Measurements from ENCODE around the gene ISOC1.
A peak's percentile ranks its signal among the peaks of the same experiment; 100 is the strongest.

The ISOC1 gene

DNA sequence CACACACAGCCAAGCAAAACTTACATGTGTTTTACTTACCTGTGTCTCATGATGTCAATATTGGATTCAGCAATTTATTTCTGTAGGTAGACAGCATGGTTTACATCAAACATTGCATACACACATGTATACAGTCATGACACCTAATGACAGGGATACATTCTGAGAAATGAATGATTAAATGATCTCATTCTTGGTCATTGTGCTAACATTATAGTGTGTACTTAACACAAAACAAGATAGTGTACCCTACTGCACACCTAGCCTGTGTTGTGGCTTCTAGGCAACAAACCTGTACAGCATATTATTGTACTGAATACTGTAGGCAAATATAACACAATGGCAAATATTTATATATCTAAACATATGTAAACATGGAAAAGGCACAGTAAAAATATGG lies 28.0 kb downstream of the ISOC1 start:
- TF ChIP-seq EZH2 (IDR thresholded peaks at IDR 0.05; ENCODE audit: borderline replicate concordance, low read depth, low read length, severe bottlenecking) = no peak
- TF ChIP-seq, protein P1, sequence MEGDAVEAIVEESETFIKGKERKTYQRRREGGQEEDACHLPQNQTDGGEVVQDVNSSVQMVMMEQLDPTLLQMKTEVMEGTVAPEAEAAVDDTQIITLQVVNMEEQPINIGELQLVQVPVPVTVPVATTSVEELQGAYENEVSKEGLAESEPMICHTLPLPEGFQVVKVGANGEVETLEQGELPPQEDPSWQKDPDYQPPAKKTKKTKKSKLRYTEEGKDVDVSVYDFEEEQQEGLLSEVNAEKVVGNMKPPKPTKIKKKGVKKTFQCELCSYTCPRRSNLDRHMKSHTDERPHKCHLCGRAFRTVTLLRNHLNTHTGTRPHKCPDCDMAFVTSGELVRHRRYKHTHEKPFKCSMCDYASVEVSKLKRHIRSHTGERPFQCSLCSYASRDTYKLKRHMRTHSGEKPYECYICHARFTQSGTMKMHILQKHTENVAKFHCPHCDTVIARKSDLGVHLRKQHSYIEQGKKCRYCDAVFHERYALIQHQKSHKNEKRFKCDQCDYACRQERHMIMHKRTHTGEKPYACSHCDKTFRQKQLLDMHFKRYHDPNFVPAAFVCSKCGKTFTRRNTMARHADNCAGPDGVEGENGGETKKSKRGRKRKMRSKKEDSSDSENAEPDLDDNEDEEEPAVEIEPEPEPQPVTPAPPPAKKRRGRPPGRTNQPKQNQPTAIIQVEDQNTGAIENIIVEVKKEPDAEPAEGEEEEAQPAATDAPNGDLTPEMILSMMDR (IDR thresholded peaks at IDR 0.05; ENCODE audit: borderline replicate concordance, extremely low read depth, low read length, poor library complexity, severe bottlenecking) = no peak
- no peaks in the 10 kb centered on the region for H3K36me3 ChIP-seq (ENCODE audit: insufficient read depth, low read length)
- H3K27ac ChIP-seq (ENCODE audit: low read length) = no peak overlapping the region
- no peaks in the 10 kb centered on the region for H3K27me3 ChIP-seq (ENCODE audit: insufficient read depth, low read length, poor library complexity)
- no peak for DNase-seq
- no peak overlapping the region for H2AFZ ChIP-seq (ENCODE audit: low read depth, low read length)
- no peaks in the 10 kb centered on the region for H4K20me1 ChIP-seq (ENCODE audit: insufficient read depth, low read length)
- no peaks in the 10 kb centered on the region for H3K79me2 ChIP-seq (ENCODE audit: insufficient read depth, low read length)
- no peaks in the 10 kb centered on the region for H3K4me1 ChIP-seq (ENCODE audit: insufficient read depth, low read length)
- H3K9ac ChIP-seq (ENCODE audit: low read depth, low read length) = no peak overlapping the region
- no peak overlapping the region for H3K4me2 ChIP-seq (ENCODE audit: insufficient read depth, low read length)
- no peak overlapping the region for H3K4me3 ChIP-seq (ENCODE audit: low read depth in 1 of 2, low read length in 2 of 2)
- no peaks in the 10 kb centered on the region for H3K9me3 ChIP-seq (ENCODE audit: insufficient read depth, low read length, severe bottlenecking)
- ATAC-seq (ENCODE audit: insufficient read depth, low read depth) = no peak

DNA sequence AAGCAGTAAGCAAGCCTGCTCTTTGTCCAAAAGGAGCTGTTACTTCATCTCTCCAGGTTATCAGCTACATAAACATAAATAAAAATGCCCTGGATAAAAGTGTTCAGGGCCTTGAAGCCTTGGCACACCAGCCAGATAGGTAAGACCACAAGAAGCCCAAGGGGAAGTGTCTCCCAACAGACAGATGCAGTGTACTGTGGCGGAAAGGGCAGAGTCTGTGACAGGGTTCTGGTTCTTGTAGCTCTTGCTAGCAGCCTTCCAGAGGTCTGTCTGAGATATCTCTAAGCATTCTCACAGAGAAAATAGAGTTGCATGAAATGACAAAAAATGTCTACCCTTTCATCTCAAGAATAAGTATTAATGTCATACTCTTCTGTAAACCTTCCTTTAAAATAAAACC lies 30.1 kb downstream of the ISOC1 start:
- Histone ChIP-seq H3K79me2 (ENCODE audit: insufficient read depth, low read length) (no peaks in the 10 kb centered on the region), H3K4me2 (ENCODE audit: insufficient read depth, low read length) (no peak overlapping the region), H2AFZ (ENCODE audit: low read depth, low read length) (no peak overlapping the region), H3K36me3 (ENCODE audit: insufficient read depth, low read length) (no peaks in the 10 kb centered on the region), H3K27me3 (ENCODE audit: insufficient read depth, low read length, poor library complexity) (no peaks in the 10 kb centered on the region), H4K20me1 (ENCODE audit: insufficient read depth, low read length) (no peaks in the 10 kb centered on the region), H3K4me1 (ENCODE audit: insufficient read depth, low read length) (no peaks in the 10 kb centered on the region), H3K4me3 (ENCODE audit: low read depth in 1 of 2, low read length in 2 of 2) (no peak overlapping the region), H3K9me3 (ENCODE audit: insufficient read depth, low read length, severe bottlenecking) (no peaks in the 10 kb centered on the region), H3K27ac (ENCODE audit: low read length) (no peak overlapping the region), H3K9ac (ENCODE audit: low read depth, low read length) (no peak overlapping the region)
- ATAC-seq (ENCODE audit: insufficient read depth, low read depth) = no peak
- DNase-seq = no peak
- TF ChIP-seq, protein P1 (IDR thresholded peaks at IDR 0.05; ENCODE audit: borderline replicate concordance, extremely low read depth, low read length, poor library complexity, severe bottlenecking) = no peak
- no peak for TF ChIP-seq EZH2 (IDR thresholded peaks at IDR 0.05; ENCODE audit: borderline replicate concordance, low read depth, low read length, severe bottlenecking)

DNA sequence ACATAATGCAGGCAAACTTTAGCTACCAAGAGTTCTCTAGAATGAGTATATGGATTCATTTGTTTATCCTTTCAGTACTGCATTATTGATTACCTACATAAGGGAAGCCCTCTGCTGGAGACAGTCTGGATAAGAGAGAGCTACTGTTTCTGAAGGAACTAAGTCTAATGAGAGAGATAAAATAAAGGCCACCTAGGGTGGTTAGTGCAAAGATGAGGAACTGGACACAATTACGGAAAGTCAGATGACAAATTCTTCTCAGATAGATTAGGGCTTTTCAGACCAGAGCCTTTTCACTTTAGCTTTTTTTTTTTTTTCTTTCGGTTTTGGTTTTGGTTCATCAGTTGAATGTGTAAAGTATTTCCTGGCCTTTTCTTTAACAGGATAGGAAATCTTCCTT lies 31.3 kb downstream of the ISOC1 start:
- ATAC-seq (ENCODE audit: insufficient read depth, low read depth) = peak; percentile 29; the same call in 1 of the 3 replicates
- Histone ChIP-seq H3K79me2 (ENCODE audit: insufficient read depth, low read length) (no peaks in the 10 kb centered on the region), H3K27me3 (ENCODE audit: insufficient read depth, low read length, poor library complexity) (no peaks in the 10 kb centered on the region), H3K27ac (ENCODE audit: low read length) (no peak overlapping the region), H3K4me1 (ENCODE audit: insufficient read depth, low read length) (no peaks in the 10 kb centered on the region), H3K36me3 (ENCODE audit: insufficient read depth, low read length) (no peaks in the 10 kb centered on the region), H3K9me3 (ENCODE audit: insufficient read depth, low read length, severe bottlenecking) (no peaks in the 10 kb centered on the region), H4K20me1 (ENCODE audit: insufficient read depth, low read length) (no peaks in the 10 kb centered on the region), H2AFZ (ENCODE audit: low read depth, low read length) (no peak overlapping the region), H3K4me2 (ENCODE audit: insufficient read depth, low read length) (no peak overlapping the region), H3K4me3 (ENCODE audit: low read depth in 1 of 2, low read length in 2 of 2) (no peak overlapping the region), H3K9ac (ENCODE audit: low read depth, low read length) (no peak overlapping the region)
- no peak for TF ChIP-seq EZH2 (IDR thresholded peaks at IDR 0.05; ENCODE audit: borderline replicate concordance, low read depth, low read length, severe bottlenecking)
- TF ChIP-seq, protein P1 (IDR thresholded peaks at IDR 0.05; ENCODE audit: borderline replicate concordance, extremely low read depth, low read length, poor library complexity, severe bottlenecking) = peak; percentile 7
- no peak for DNase-seq

DNA sequence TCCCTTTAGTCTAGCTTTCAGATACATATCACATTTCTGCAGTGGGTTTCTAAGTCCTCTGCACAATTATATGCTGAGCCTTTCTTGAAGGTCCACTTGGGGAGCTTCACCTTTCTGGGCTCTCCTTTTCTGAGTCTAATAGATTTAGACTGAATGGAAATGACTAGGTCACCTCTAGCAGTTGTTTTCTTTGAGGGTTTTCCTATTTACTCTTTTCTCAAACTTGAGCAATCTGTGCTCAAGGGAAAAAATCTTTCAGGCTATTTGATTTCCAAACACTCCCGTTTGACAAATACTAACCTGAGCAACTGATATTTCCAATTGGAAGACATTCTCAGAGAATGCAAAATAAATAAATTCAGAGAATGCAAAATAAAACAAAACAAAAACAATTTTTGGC lies 39.0 kb downstream of the ISOC1 start:
- Histone ChIP-seq H3K4me2 (ENCODE audit: insufficient read depth, low read length) (no peak overlapping the region), H3K4me1 (ENCODE audit: insufficient read depth, low read length) (no peaks in the 10 kb centered on the region), H3K4me3 (ENCODE audit: low read depth in 1 of 2, low read length in 2 of 2) (no peak overlapping the region), H2AFZ (ENCODE audit: low read depth, low read length) (no peak overlapping the region), H3K36me3 (ENCODE audit: insufficient read depth, low read length) (no peaks in the 10 kb centered on the region), H3K9ac (ENCODE audit: low read depth, low read length) (no peak overlapping the region), H3K27ac (ENCODE audit: low read length) (no peak overlapping the region), H3K27me3 (ENCODE audit: insufficient read depth, low read length, poor library complexity) (no peaks in the 10 kb centered on the region), H3K79me2 (ENCODE audit: insufficient read depth, low read length) (no peaks in the 10 kb centered on the region), H4K20me1 (ENCODE audit: insufficient read depth, low read length) (no peaks in the 10 kb centered on the region), H3K9me3 (ENCODE audit: insufficient read depth, low read length, severe bottlenecking) (no peaks in the 10 kb centered on the region)
- no peak for ATAC-seq (ENCODE audit: insufficient read depth, low read depth)
- DNase-seq = no peak
- no peak for TF ChIP-seq EZH2 (IDR thresholded peaks at IDR 0.05; ENCODE audit: borderline replicate concordance, low read depth, low read length, severe bottlenecking)
- TF ChIP-seq, protein P1 (IDR thresholded peaks at IDR 0.05; ENCODE audit: borderline replicate concordance, extremely low read depth, low read length, poor library complexity, severe bottlenecking) = no peak

Measured in DND-41 (cell line).